Skin epidermis (tissue), 12 donors: ENCODE measurements around the gene UBE3A.

Experiments
- H3K27ac ChIP-seq, 21 experiments: fragments of 200-600 bp; sonication (generic) in 11 of 21; one replicate each; pipeline ENCODE4 v1.5.0; 2020; ENCODE audit warnings: mild to moderate bottlenecking in 3 of 21, inconsistent platforms in 2 of 21, moderate library complexity in 2 of 21
- H3K4me3 ChIP-seq, 7 experiments: fragments of 200-600 bp; sonication (generic) in 2 of 7; one replicate each; pipeline ENCODE4 v1.5.0; 2020; ENCODE audit warnings: inconsistent platforms in 2 of 7, mild to moderate bottlenecking in 2 of 7, moderate library complexity in 1 of 7

The UBE3A gene

DNA sequence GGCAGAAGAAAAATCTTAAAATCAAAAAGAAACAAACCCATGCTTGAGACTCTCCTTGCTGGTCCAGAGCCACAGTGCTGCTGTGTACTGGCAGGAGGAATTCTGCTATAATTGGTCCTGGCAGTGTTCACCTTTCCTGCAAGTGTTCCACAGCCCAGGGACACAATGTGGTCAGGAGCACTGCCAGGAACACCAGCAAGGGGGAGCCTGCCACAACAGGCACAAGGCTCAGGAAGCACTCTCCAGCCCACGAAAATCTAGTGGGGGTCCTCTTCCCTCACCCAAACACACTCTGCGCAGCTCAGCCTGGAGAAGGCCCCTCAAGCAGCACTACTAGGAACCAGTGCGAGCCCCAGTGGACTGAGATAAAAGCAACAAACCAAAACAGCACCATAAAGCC lies 92.9 kb downstream of the UBE3A start:
- H3K27ac ChIP-seq, result peak overlapping the region in 4 of 21 experiments; percentile 14 to 64 (median 36)
- no peak overlapping the region for H3K4me3 ChIP-seq

GRCh38 chr15:25342629-25343028 lies 96.2 kb downstream of the UBE3A start:
- H3K4me3 ChIP-seq, result no peak overlapping the region
- H3K27ac ChIP-seq, result no peak overlapping the region

DNA sequence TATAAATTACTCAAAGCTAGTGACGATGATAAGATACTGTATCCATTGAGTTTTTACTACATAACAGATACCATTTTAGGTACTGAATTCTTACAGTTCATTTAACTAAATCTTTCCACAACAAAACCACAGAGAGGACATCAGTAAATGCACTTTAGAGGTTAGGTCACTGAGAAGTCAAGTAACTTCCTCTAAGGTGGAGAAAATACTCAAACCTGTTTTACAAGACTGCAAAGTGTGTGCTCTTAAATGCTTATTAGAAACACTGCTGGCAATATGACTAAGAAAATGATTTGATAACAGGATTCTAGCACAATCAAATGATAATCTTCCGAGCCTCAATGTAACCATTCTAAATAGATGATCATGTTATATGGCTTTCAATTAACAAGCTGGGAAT lies 99.4 kb downstream of the UBE3A start:
- H3K4me3 ChIP-seq, result no peak overlapping the region

DNA sequence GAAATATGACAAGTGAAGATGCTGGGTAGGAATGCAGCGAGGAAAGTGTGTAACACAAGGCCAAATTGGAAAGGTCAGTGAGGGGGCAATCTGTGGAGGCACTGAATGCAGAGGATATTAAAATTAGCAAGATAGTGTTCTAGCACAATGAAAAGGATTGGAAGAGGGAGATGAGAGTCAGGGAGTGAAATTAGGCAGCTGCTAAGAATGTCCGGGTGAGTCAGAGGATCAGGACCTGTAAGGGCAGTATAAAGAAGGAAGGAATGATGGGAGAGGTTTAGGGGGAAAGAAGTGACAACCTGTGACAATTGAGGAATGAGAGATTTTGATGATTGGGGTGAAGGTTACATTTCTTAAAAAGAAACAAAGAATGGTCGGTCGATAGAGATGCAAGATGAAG lies 103.5 kb downstream of the UBE3A start:
- Histone ChIP-seq H3K27ac (no peak overlapping the region), H3K4me3 (no peak overlapping the region)

More for the DNA sequence above, 99.4 kb downstream of the UBE3A start:
- H3K27ac ChIP-seq, result no peak overlapping the region

DNA sequence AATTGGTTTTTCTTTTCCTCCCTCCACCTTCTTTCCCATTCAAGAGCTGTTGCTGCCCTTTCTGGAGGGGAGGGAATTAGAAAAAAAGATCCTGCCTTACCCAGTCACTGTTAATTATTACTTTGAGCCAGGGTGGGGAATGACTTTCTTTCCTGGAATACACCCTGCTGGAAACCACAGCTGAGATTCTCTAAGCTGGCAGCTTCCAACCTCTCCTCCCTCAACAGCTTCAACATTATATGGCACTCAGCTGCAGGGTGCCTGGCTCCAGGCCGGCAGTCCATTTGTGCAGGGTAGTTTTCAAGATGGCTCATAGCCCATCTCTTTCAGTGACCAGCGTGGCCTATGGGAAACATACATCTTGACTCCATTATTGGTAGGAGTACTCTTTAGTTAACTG lies 105.8 kb downstream of the UBE3A start:
- Histone ChIP-seq H3K27ac (no peak overlapping the region), H3K4me3 (no peak overlapping the region)

DNA sequence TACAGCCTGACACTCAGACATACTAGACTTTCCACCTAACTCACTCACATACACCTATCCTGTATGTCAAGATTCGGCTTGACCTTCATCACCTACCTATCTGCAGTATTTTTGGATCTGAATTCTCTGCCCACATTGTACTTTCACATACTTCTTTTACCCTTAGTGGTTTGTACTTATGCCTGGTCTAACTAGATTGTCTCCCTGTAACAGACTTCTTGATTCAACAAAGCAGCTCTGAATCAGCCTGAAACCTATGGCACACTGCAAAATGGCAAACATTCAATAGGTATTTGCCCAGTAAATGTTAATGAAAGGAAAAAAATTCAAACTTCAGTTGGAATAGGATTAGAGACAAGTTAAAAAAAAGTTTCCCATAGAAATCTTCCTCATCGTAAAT lies 106.5 kb downstream of the UBE3A start:
- Histone ChIP-seq H3K27ac (no peak overlapping the region), H3K4me3 (no peak overlapping the region)

DNA sequence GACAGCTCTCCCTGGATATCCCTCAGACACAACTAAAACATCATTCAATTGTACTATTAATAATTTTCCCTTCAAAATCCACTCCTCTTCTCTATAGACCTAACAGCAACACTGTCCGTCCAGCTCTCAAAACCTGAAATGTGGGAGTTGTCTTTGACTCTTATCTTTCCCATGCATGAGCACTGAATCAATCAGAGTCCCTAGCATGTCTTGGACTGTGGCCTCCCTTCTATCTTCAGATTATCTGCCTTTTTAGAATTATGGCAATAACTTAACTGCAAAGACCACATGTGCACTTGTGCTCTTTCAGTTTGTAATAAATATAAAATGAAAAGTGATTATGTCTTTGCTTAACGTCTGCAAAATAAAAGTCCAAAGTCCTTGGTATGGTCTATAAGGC lies 107.0 kb downstream of the UBE3A start:
- H3K27ac ChIP-seq, result no peak overlapping the region
- no peak overlapping the region for H3K4me3 ChIP-seq

DNA sequence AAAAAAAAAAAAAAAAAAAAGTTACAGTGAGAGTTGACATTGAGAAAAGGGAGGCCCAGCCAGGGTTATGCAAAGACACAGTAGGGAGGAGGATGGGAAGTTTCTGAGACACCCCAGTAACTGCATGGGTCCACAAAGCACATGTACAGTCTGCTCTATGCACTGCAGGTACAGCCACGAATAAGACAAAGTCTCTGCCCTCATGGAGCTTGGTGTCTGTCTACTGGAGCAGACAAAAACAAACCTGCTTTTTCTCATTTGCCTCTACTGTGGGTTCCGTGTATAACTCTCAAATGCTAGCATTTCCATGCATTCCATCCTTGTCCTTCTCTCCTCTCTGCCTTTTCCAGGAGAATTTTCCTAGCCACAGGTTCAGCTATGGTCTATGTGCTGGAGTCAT lies 107.4 kb downstream of the UBE3A start:
- Histone ChIP-seq H3K27ac (no peak overlapping the region), H3K4me3 (no peak overlapping the region)

- Histone ChIP-seq H3K4me3 (no peak overlapping the region), H3K27ac (no peak overlapping the region)
Measured at GRCh38 chr15:25329696-25330095, 109.1 kb downstream of the UBE3A start.

DNA sequence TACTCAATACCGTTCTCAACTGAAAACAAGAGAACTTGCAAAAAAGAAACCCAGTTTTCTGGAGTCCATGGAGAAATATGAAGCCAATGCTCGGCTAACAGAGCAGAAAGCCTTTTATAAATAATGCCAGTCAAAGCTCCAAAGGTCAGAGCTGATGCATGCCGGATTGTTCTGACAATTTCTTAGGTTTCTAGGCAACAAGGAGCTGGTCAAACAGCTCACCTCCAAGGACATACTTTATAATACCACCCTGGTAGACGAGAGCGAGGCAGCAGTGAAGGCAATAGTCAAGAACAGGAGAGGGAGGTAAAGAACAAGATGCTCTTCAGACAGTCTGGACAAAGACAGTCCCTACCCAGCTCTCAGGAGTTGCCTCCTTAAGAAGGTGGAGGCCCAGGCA lies 111.1 kb downstream of the UBE3A start:
- H3K4me3 ChIP-seq, result no peak overlapping the region
- no peak overlapping the region for H3K27ac ChIP-seq

DNA sequence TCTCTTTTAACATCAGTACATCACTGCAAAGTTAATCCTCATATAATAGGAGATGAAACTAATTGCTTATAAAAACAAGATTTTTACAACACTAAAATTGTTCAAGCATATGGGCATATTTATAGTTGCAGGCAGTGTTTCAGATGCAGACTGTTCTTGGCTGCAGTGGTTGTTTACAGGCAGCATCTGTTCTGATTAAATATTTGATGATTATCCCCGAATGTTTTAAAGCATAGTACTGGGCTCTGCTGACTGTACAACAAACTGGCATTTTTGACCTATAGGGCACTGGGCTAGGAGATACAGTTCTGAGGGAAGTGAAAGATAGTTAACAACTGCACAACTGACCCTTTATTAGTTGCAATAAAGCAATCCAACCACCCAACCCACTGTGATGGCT lies 113.6 kb downstream of the UBE3A start:
- H3K4me3 ChIP-seq, result no peak overlapping the region
- H3K27ac ChIP-seq, result no peak overlapping the region

GRCh38 chr15:25323420-25323819 lies 115.4 kb downstream of the UBE3A start:
- Histone ChIP-seq H3K27ac (no peak overlapping the region), H3K4me3 (no peak overlapping the region)

DNA sequence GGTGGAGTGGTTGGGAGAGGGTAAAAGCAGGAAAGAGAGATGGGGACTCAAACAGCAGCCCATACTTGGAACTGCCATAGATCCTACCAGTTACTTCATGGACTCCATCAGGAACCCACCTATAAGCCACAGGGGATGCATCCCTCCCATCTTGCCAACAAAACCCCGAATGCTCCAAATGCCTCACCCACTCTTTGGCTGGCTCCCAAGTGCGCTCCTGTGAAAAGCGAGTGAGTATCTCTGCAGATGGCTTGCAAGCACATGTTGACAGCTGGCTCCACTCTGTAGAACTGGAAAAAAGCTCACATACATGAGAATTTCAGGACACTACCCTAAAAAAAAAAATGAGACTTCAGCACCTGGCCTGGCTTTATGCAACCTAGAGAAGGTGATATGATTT lies 151.0 kb downstream of the UBE3A start:
- Histone ChIP-seq H3K4me3 (no peak overlapping the region), H3K27ac (no peak overlapping the region)
